Measurements from ENCODE around the gene ITGA8.

ITGA8 gene

DNA sequence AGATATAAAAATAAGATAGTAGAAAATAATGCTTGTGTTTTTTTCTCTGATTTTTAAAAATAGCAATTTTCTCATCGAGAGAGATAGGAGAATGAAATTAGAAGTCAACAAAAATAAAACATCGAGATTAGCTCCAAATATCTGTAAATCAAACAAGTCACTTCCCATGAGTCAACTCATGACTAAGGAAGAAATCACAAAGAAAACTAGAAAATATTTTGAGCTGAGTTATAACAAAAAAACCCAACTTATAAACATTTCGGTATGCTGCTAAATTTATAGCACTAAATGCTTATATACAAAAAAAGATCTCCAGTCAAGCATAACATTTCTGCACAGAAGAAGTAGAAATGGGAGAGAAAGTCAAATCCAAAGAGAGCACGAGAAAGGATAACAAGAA, 140.1 kb downstream of the ITGA8 start:
- no peaks in the 10 kb centered on the region for H3K4me1 ChIP-seq (ENCODE audit: insufficient read depth, insufficient read length)
- TF ChIP-seq YY1 (IDR thresholded peaks at IDR 0.05; ENCODE audit: insufficient read depth, insufficient read length) (no peak), SUZ12 (IDR thresholded peaks at IDR 0.05; ENCODE audit: extremely low read depth, insufficient read depth, insufficient read length) (no peak), ZNF274 (IDR thresholded peaks at IDR 0.05; ENCODE audit: low read depth, low read length) (no peak)
- no peak for DNase-seq (ENCODE audit: low read depth, low spot score)
- H3K4me3 ChIP-seq (ENCODE audit: insufficient read length, low read depth): no peak overlapping the region
- H3K27me3 ChIP-seq (ENCODE audit: insufficient read depth, insufficient read length): no peaks in the 10 kb centered on the region
- peaks cover 14% of the 10 kb centered on the region for H3K9me3 ChIP-seq (ENCODE audit: insufficient read depth, low read length)
- H3K9ac ChIP-seq (ENCODE audit: insufficient read length, low read depth): no peak overlapping the region
- no peaks in the 10 kb centered on the region for H3K36me3 ChIP-seq (ENCODE audit: insufficient read depth, insufficient read length, low read length)

DNA sequence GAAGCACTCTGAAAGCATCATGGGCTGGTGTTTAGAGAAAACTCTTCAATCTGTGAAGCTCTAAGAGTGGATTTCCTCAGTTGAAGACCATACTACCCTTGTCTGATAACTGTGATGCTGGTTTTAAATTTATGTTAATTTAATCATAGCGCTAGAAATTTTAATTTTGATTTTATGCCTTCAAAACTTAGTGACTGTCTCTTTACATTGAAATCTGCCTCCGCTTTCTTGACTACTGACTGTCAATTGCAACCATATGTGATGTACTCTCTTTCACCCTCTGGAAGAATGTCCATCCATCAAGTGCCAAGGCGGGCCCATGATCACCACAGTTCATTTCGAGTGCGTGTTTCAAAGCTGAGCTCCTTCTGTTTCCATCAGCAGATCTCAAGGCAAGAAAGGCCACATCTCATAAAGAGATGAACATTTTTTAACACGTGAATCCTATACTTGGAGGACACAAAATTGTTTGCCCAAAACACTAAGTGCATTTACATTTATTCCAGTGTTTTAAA, 147.1 kb downstream of the ITGA8 start:
- no peak for DNase-seq (ENCODE audit: low read depth, low spot score)
- no peaks in the 10 kb centered on the region for H3K9me3 ChIP-seq (ENCODE audit: insufficient read depth, low read length)
- no peaks in the 10 kb centered on the region for H3K27me3 ChIP-seq (ENCODE audit: insufficient read depth, insufficient read length)
- no peak overlapping the region for H3K4me3 ChIP-seq (ENCODE audit: insufficient read length, low read depth)
- H3K9ac ChIP-seq (ENCODE audit: insufficient read length, low read depth): no peak overlapping the region
- no peaks in the 10 kb centered on the region for H3K36me3 ChIP-seq (ENCODE audit: insufficient read depth, insufficient read length, low read length)
- no peak for TF ChIP-seq SUZ12 (IDR thresholded peaks at IDR 0.05; ENCODE audit: extremely low read depth, insufficient read depth, insufficient read length)
- TF ChIP-seq ZNF274 (IDR thresholded peaks at IDR 0.05; ENCODE audit: low read depth, low read length): no peak
- no peak for TF ChIP-seq YY1 (IDR thresholded peaks at IDR 0.05; ENCODE audit: insufficient read depth, insufficient read length)
- H3K4me1 ChIP-seq (ENCODE audit: insufficient read depth, insufficient read length): no peaks in the 10 kb centered on the region

DNA sequence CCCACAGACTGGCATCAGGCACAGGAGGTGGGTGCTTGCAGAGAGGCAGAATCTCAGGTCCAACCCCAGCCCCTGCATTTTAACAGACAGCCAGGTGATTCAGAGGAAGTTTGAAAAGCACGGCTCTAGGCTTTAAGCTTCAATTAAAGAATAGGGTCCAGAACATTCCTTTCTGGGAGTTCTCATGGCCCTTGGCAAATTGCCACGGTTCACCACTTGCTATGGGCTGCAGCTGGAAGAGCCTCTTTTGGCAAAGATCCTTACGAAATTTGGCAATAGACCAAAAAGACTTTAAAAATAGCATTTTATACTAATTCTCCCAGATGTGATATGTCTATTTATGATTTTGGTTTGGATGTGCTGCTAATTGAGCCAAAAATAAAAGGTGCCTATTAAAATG, 148.1 kb downstream of the ITGA8 start:
- Histone ChIP-seq H3K9ac (ENCODE audit: insufficient read length, low read depth) (no peak overlapping the region), H3K36me3 (ENCODE audit: insufficient read depth, insufficient read length, low read length) (no peaks in the 10 kb centered on the region), H3K4me1 (ENCODE audit: insufficient read depth, insufficient read length) (no peaks in the 10 kb centered on the region), H3K9me3 (ENCODE audit: insufficient read depth, low read length) (no peaks in the 10 kb centered on the region), H3K4me3 (ENCODE audit: insufficient read length, low read depth) (no peak overlapping the region), H3K27me3 (ENCODE audit: insufficient read depth, insufficient read length) (no peaks in the 10 kb centered on the region)
- no peak for DNase-seq (ENCODE audit: low read depth, low spot score)
- TF ChIP-seq ZNF274 (IDR thresholded peaks at IDR 0.05; ENCODE audit: low read depth, low read length) (no peak), SUZ12 (IDR thresholded peaks at IDR 0.05; ENCODE audit: extremely low read depth, insufficient read depth, insufficient read length) (no peak), YY1 (IDR thresholded peaks at IDR 0.05; ENCODE audit: insufficient read depth, insufficient read length) (no peak)

- H3K4me1 ChIP-seq (ENCODE audit: insufficient read depth, insufficient read length): no peaks in the 10 kb centered on the region
- no peaks in the 10 kb centered on the region for H3K36me3 ChIP-seq (ENCODE audit: insufficient read depth, insufficient read length, low read length)
- no peaks in the 10 kb centered on the region for H3K27me3 ChIP-seq (ENCODE audit: insufficient read depth, insufficient read length)
- no peak for TF ChIP-seq SUZ12 (IDR thresholded peaks at IDR 0.05; ENCODE audit: extremely low read depth, insufficient read depth, insufficient read length)
- no peak for TF ChIP-seq YY1 (IDR thresholded peaks at IDR 0.05; ENCODE audit: insufficient read depth, insufficient read length)
- TF ChIP-seq ZNF274 (IDR thresholded peaks at IDR 0.05; ENCODE audit: low read depth, low read length): no peak
- H3K4me3 ChIP-seq (ENCODE audit: insufficient read length, low read depth): no peak overlapping the region
- H3K9me3 ChIP-seq (ENCODE audit: insufficient read depth, low read length): no peaks in the 10 kb centered on the region
- no peak for DNase-seq (ENCODE audit: low read depth, low spot score)
- no peak overlapping the region for H3K9ac ChIP-seq (ENCODE audit: insufficient read length, low read depth)
Observed at GRCh38 chr10:15570738-15571339, 148.9 kb downstream of the ITGA8 start.

DNA sequence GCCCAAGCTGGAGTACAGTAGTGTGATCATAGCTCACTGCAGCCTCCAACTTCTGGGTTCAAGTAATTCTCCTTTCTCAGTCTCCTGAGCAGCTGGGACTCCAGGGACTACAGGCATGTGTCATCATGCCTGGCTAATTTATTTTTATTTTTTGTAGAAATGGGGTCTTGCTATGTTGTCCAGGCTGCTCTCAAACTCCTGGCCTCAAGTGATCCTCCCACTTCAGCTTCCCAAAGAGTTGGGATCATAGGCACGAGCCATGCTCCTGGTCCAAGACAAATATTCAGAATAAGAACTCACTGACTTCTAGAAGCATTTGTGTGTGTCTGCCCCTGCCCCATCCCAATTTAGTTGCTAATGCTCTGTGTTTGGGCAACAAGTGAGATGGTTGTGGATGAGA, 151.8 kb downstream of the ITGA8 start:
- Histone ChIP-seq H3K9ac (ENCODE audit: insufficient read length, low read depth) (no peak overlapping the region), H3K36me3 (ENCODE audit: insufficient read depth, insufficient read length, low read length) (no peaks in the 10 kb centered on the region), H3K4me1 (ENCODE audit: insufficient read depth, insufficient read length) (no peaks in the 10 kb centered on the region), H3K4me3 (ENCODE audit: insufficient read length, low read depth) (no peak overlapping the region), H3K9me3 (ENCODE audit: insufficient read depth, low read length) (no peaks in the 10 kb centered on the region), H3K27me3 (ENCODE audit: insufficient read depth, insufficient read length) (no peaks in the 10 kb centered on the region)
- DNase-seq (ENCODE audit: low read depth, low spot score): no peak
- no peak for TF ChIP-seq ZNF274 (IDR thresholded peaks at IDR 0.05; ENCODE audit: low read depth, low read length)
- no peak for TF ChIP-seq YY1 (IDR thresholded peaks at IDR 0.05; ENCODE audit: insufficient read depth, insufficient read length)
- no peak for TF ChIP-seq SUZ12 (IDR thresholded peaks at IDR 0.05; ENCODE audit: extremely low read depth, insufficient read depth, insufficient read length)

DNA sequence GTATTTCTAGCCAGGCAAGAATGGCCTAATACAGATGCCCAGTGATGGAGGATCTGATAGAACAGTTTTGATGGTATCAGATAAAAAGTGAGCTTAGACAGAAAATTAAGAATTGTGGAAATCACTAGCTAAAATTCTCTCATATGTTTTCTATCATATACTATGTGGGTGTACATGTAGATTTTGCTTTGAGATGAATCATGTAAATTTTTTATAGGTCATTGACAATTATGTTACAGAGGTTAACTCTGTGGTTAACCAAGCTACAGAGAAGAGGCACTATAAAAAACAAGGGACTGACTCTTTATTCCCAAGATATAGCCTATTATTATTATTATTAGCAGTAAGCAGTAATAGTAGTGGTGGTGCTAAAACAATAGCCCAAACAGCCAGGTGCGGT, 156.5 kb downstream of the ITGA8 start:
- H3K9me3 ChIP-seq (ENCODE audit: insufficient read depth, low read length): no peaks in the 10 kb centered on the region
- H3K9ac ChIP-seq (ENCODE audit: insufficient read length, low read depth): no peak overlapping the region
- no peak for DNase-seq (ENCODE audit: low read depth, low spot score)
- H3K4me1 ChIP-seq (ENCODE audit: insufficient read depth, insufficient read length): no peaks in the 10 kb centered on the region
- no peak overlapping the region for H3K4me3 ChIP-seq (ENCODE audit: insufficient read length, low read depth)
- H3K27me3 ChIP-seq (ENCODE audit: insufficient read depth, insufficient read length): no peaks in the 10 kb centered on the region
- no peaks in the 10 kb centered on the region for H3K36me3 ChIP-seq (ENCODE audit: insufficient read depth, insufficient read length, low read length)
- TF ChIP-seq YY1 (IDR thresholded peaks at IDR 0.05; ENCODE audit: insufficient read depth, insufficient read length) (no peak), SUZ12 (IDR thresholded peaks at IDR 0.05; ENCODE audit: extremely low read depth, insufficient read depth, insufficient read length) (no peak), ZNF274 (IDR thresholded peaks at IDR 0.05; ENCODE audit: low read depth, low read length) (no peak)

DNA sequence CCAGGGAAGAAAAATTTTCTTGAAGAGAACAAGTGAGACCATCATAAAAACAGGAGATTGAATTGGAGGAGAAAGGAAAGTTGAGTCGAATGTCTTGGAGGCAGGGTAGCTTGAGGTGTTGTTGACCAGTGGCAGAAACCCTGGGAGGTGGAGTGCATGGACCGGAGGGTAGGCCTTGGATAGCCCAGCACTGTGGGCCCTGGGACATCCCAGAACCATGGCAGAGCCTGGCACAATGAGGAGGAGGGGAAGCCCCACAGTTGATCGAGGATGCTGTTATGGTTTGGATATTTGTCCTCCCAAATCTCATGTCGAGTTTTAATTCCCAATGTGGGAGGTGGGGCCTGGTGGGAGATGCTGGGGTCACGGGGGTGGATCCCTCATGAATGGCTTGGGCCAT, 157.1 kb downstream of the ITGA8 start:
- Histone ChIP-seq H3K4me1 (ENCODE audit: insufficient read depth, insufficient read length) (no peaks in the 10 kb centered on the region), H3K27me3 (ENCODE audit: insufficient read depth, insufficient read length) (no peaks in the 10 kb centered on the region), H3K9ac (ENCODE audit: insufficient read length, low read depth) (no peak overlapping the region), H3K4me3 (ENCODE audit: insufficient read length, low read depth) (no peak overlapping the region), H3K36me3 (ENCODE audit: insufficient read depth, insufficient read length, low read length) (no peaks in the 10 kb centered on the region), H3K9me3 (ENCODE audit: insufficient read depth, low read length) (no peaks in the 10 kb centered on the region)
- no peak for DNase-seq (ENCODE audit: low read depth, low spot score)
- no peak for TF ChIP-seq YY1 (IDR thresholded peaks at IDR 0.05; ENCODE audit: insufficient read depth, insufficient read length)
- TF ChIP-seq ZNF274 (IDR thresholded peaks at IDR 0.05; ENCODE audit: low read depth, low read length): no peak
- TF ChIP-seq SUZ12 (IDR thresholded peaks at IDR 0.05; ENCODE audit: extremely low read depth, insufficient read depth, insufficient read length): no peak

Data from NT2/D1 (cell line).